Astrocyte (in vitro differentiated cells and primary cell): Measurements from ENCODE around the gene NETO2. TPM values are rescaled to one million over a fixed set of nuclear protein-coding genes. Genes with fewer than 3 reads are reported as not detected.

Experiments used
- DNase-seq: peaks from one replicate; pipeline ENCODE4 v3.0.0-alpha.2; 2010; ENCODE audit warnings: low read depth
- FAIRE-seq: peaks from 2 replicates; lab custom pipeline; 2011; peaks lifted over from hg19 to GRCh38; lab: Jason Lieb, UNC
- H2AFZ ChIP-seq: 2 replicates; pipeline ENCODE4 v1.6.0; 2012; ENCODE audit warnings: low read depth, low read length, inconsistent platforms
- H3K27ac ChIP-seq: 2 replicates; pipeline ENCODE4 v1.5.1; 2011; ENCODE audit warnings: low read depth, low read length, inconsistent platforms
- H3K27me3 ChIP-seq: 2 replicates; pipeline ENCODE4 v1.6.0; 2011; ENCODE audit warnings: low read length, inconsistent platforms; ENCODE audit not compliant: insufficient read depth
- H3K36me3 ChIP-seq: 2 replicates; pipeline ENCODE4 v1.5.1; 2011; ENCODE audit warnings: low read length, inconsistent platforms; ENCODE audit not compliant: insufficient read depth
- H3K4me1 ChIP-seq: 2 replicates; pipeline ENCODE4 v1.5.1; 2011; ENCODE audit warnings: low read length, inconsistent platforms; ENCODE audit not compliant: insufficient read depth
- H3K4me2 ChIP-seq: 2 replicates; pipeline ENCODE4 v1.6.0; 2012; ENCODE audit warnings: low read length, inconsistent platforms
- H3K4me3 ChIP-seq: 2 replicates; pipeline ENCODE4 v1.5.1; 2011; ENCODE audit warnings: low read depth, mild to moderate bottlenecking, low read length, inconsistent platforms; ENCODE audit not compliant: insufficient read depth
- H3K79me2 ChIP-seq: 2 replicates; pipeline ENCODE4 v1.6.0; 2012; ENCODE audit warnings: mild to moderate bottlenecking, low read length, inconsistent platforms; ENCODE audit not compliant: insufficient read depth
- H3K9ac ChIP-seq: 2 replicates; pipeline ENCODE4 v1.6.0; 2012; ENCODE audit warnings: mild to moderate bottlenecking, low read length, inconsistent platforms
- H3K9me3 ChIP-seq: 2 replicates; pipeline ENCODE4 v1.5.1; 2012; ENCODE audit warnings: low read depth, mild to moderate bottlenecking, low read length, inconsistent platforms; ENCODE audit not compliant: insufficient read depth
- H4K20me1 ChIP-seq: 2 replicates; pipeline ENCODE4 v1.6.0; 2012; ENCODE audit warnings: low read length, inconsistent platforms; ENCODE audit not compliant: insufficient read depth
- H3K27ac Mint-ChIP-seq: one replicate; pipeline ENCODE4 v1.8.0; 2021; ENCODE audit warnings: mild to moderate bottlenecking, mixed read lengths; ENCODE audit not compliant: unreplicated experiment
- H3K27me3 Mint-ChIP-seq: one replicate; pipeline ENCODE4 v1.8.0; 2021; ENCODE audit warnings: low read depth, mixed read lengths; ENCODE audit not compliant: unreplicated experiment
- H3K36me3 Mint-ChIP-seq: one replicate; pipeline ENCODE4 v1.8.0; 2021; ENCODE audit warnings: low read depth, mixed read lengths; ENCODE audit not compliant: unreplicated experiment
- H3K4me1 Mint-ChIP-seq: one replicate; pipeline ENCODE4 v1.8.0; 2021; ENCODE audit warnings: low read depth, mixed read lengths; ENCODE audit not compliant: unreplicated experiment
- H3K4me3 Mint-ChIP-seq: one replicate; pipeline ENCODE4 v1.8.0; 2021; ENCODE audit warnings: mild to moderate bottlenecking, moderate library complexity, mixed read lengths; ENCODE audit not compliant: unreplicated experiment
- H3K9me3 Mint-ChIP-seq: one replicate; pipeline ENCODE4 v1.8.0; 2021; ENCODE audit warnings: mild to moderate bottlenecking, mixed read lengths; ENCODE audit not compliant: unreplicated experiment
- CTCF ChIP-seq: IDR thresholded peaks from 2 replicates; pipeline ENCODE4 v1.5.1; 2011; ENCODE audit warnings: low read depth, mild to moderate bottlenecking, inconsistent platforms, low read length, moderate library complexity; ENCODE audit not compliant: insufficient read depth
- EZH2 ChIP-seq: IDR thresholded peaks from 2 replicates; pipeline ENCODE4 v1.6.1; 2012; ENCODE audit warnings: mild to moderate bottlenecking, low read length, inconsistent platforms; ENCODE audit not compliant: insufficient read depth
- total RNA-seq: library from RNA; stranded (reverse); gene quantifications from 2 replicates; pipeline ENCODE4 v1.2.1, GENCODE V29; 2021

Gene NETO2
- total RNA-seq, 1 donor from 2014 or later, result 17.1 TPM

GRCh38 chr16:47036201-47036600, 107.5 kb downstream of the NETO2 start:
- Histone ChIP-seq H3K27me3 (peaks cover 3% of the 10 kb centered on the region), H3K27ac (no peak overlapping the region), H3K79me2 (no peaks in the 10 kb centered on the region), H3K9me3 (no peaks in the 10 kb centered on the region), H3K9ac (no peak overlapping the region), H3K4me1 (no peaks in the 10 kb centered on the region), H3K36me3 (no peaks in the 10 kb centered on the region), H3K4me2 (no peak overlapping the region), H3K4me3 (no peak overlapping the region), H4K20me1 (no peaks in the 10 kb centered on the region), H2AFZ (no peak overlapping the region)
- Mint-ChIP-seq H3K4me3 (no peak overlapping the region), H3K9me3 (no peaks in the 10 kb centered on the region), H3K27ac (no peak overlapping the region), H3K27me3 (peaks cover 30% of the 10 kb centered on the region), H3K36me3 (no peaks in the 10 kb centered on the region), H3K4me1 (no peaks in the 10 kb centered on the region)
- FAIRE-seq (no peak), DNase-seq (no peak)
- TF ChIP-seq CTCF, result no peak
- no peak for TF ChIP-seq EZH2

GRCh38 chr16:47035436-47035835, 108.3 kb downstream of the NETO2 start:
- H3K4me2 ChIP-seq, result no peak overlapping the region
- no peaks in the 10 kb centered on the region for H3K79me2 ChIP-seq
- Mint-ChIP-seq H3K27me3 (peaks cover 28% of the 10 kb centered on the region), H3K4me3 (no peak overlapping the region), H3K4me1 (no peaks in the 10 kb centered on the region), H3K9me3 (no peaks in the 10 kb centered on the region), H3K36me3 (no peaks in the 10 kb centered on the region), H3K27ac (no peak overlapping the region)
- no peaks in the 10 kb centered on the region for H3K36me3 ChIP-seq
- H3K9ac ChIP-seq, result no peak overlapping the region
- no peak overlapping the region for H3K4me3 ChIP-seq
- no peaks in the 10 kb centered on the region for H3K4me1 ChIP-seq
- H3K27me3 ChIP-seq, result peaks cover 3% of the 10 kb centered on the region
- H3K27ac ChIP-seq, result no peak overlapping the region
- no peak for FAIRE-seq
- H4K20me1 ChIP-seq, result no peaks in the 10 kb centered on the region
- no peak overlapping the region for H2AFZ ChIP-seq
- TF ChIP-seq EZH2, result no peak
- TF ChIP-seq CTCF, result no peak
- no peaks in the 10 kb centered on the region for H3K9me3 ChIP-seq
- DNase-seq, result no peak

DNA sequence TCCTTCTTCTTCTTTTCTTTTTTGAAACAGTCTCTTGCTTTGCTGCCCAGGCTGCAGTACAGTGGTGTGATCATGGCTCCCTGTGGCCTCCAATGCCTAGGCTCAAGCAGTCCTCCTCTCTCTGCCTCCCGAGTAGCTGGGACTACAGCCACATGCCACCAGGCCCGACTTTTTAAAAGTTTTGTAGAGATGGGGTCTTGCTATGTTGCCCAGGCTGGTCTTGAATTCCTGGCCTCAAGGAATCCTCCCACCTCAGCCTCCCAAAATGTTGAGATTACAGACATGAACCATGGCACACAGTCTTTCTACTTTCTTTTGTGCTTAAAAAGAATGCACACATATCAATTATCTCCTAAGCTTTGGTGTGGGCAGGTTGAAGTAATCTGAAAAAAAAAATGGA, 109.3 kb downstream of the NETO2 start:
- H3K4me1 Mint-ChIP-seq, result no peaks in the 10 kb centered on the region
- no peaks in the 10 kb centered on the region for H3K9me3 Mint-ChIP-seq
- no peaks in the 10 kb centered on the region for H4K20me1 ChIP-seq
- no peak overlapping the region for H3K4me3 Mint-ChIP-seq
- H3K36me3 Mint-ChIP-seq, result no peaks in the 10 kb centered on the region
- H3K4me1 ChIP-seq, result no peaks in the 10 kb centered on the region
- H3K4me2 ChIP-seq, result no peak overlapping the region
- peaks cover 3% of the 10 kb centered on the region for H3K27me3 ChIP-seq
- H3K27ac Mint-ChIP-seq, result no peak overlapping the region
- no peak overlapping the region for H3K27ac ChIP-seq
- TF ChIP-seq EZH2, result no peak
- no peak for TF ChIP-seq CTCF
- DNase-seq, result no peak
- no peaks in the 10 kb centered on the region for H3K36me3 ChIP-seq
- no peak for FAIRE-seq
- no peak overlapping the region for H2AFZ ChIP-seq
- no peaks in the 10 kb centered on the region for H3K79me2 ChIP-seq
- H3K4me3 ChIP-seq, result no peak overlapping the region
- no peak overlapping the region for H3K9ac ChIP-seq
- H3K27me3 Mint-ChIP-seq, result peaks cover 19% of the 10 kb centered on the region
- no peaks in the 10 kb centered on the region for H3K9me3 ChIP-seq
